H1 (cell line): ENCODE results near the gene C15orf40. TPM values are rescaled to one million over a fixed set of nuclear protein-coding genes. Genes with fewer than 3 reads are reported as not detected.

Experiments used
- CTCF ChIA-PET: fragments of 300-600 bp; sonication (Branson Sonifier 250); formaldehyde crosslinking; loops from one replicate; lab custom pipeline; 2021; ENCODE audit not compliant: partially characterized antibody; lab: Charles Lee
- POLR2A ChIA-PET: fragments of 300-600 bp; sonication (Branson Sonifier 250); formaldehyde crosslinking; loops from one replicate; lab custom pipeline; 2021; ENCODE audit warnings: inconsistent platforms; ENCODE audit not compliant: partially characterized antibody; lab: Charles Lee
- DNase-seq, 2 experiments: peaks; one replicate each; pipeline versions ENCODE4 v3.0.0 to v3.0.0-alpha.2; 2010 to 2022; ENCODE audit warnings: low spot score in 2 of 2, low read depth in 1 of 2, mixed read lengths in 1 of 2
- FAIRE-seq: peaks from 2 replicates; lab custom pipeline; 2011; peaks lifted over from hg19 to GRCh38; lab: Jason Lieb, UNC
- H2AFZ ChIP-seq: 2 replicates; pipeline ENCODE4 v1.8.1; 2012; ENCODE audit warnings: low read length, inconsistent platforms
- H2AK5ac ChIP-seq: 2 replicates; pipeline ENCODE4 v1.6.1; 2013; ENCODE audit warnings: low read depth, low read length
- H2BK120ac ChIP-seq: replicated peaks from 2 replicates; pipeline ENCODE3; 2013; ENCODE audit warnings: low read depth, low read length, inconsistent platforms
- H2BK12ac ChIP-seq: 2 replicates; pipeline ENCODE4 v1.6.1; 2013; ENCODE audit warnings: low read depth, low read length
- H2BK15ac ChIP-seq: 2 replicates; pipeline ENCODE4 v1.6.1; 2013; ENCODE audit warnings: low read length
- H2BK20ac ChIP-seq: 2 replicates; pipeline ENCODE4 v1.6.1; 2013; ENCODE audit warnings: low read length
- H2BK5ac ChIP-seq: 2 replicates; pipeline ENCODE4 v1.6.1; 2013; ENCODE audit warnings: low read depth, low read length
- H3K14ac ChIP-seq: 2 replicates; pipeline ENCODE4 v1.6.1; 2013; ENCODE audit warnings: inconsistent platforms; ENCODE audit not compliant: insufficient read length
- H3K18ac ChIP-seq: 2 replicates; pipeline ENCODE4 v1.6.1; 2013; ENCODE audit warnings: low read length; ENCODE audit errors: extremely low read depth
- H3K23ac ChIP-seq: 2 replicates; pipeline ENCODE4 v1.6.1; 2013; ENCODE audit warnings: inconsistent platforms; ENCODE audit not compliant: insufficient read length
- H3K23me2 ChIP-seq: 2 replicates; pipeline ENCODE4 v1.6.1; 2013; ENCODE audit warnings: low read depth, low read length
- H3K27ac ChIP-seq: 2 replicates; pipeline ENCODE4 v1.6.1; 2011; ENCODE audit warnings: low read depth, low read length, inconsistent platforms
- H3K27me3 ChIP-seq, 4 experiments: replicated peaks in 1 of 4; 1 replicate in 1 of 4; 2 replicates in 3 of 4; pipeline versions ENCODE4 v1.6.1 to v1.8.1; 2011 to 2013; ENCODE audit warnings: low read length in 3 of 4, mild to moderate bottlenecking in 3 of 4, inconsistent platforms in 2 of 4, mixed read lengths in 2 of 4, moderate library complexity in 1 of 4; ENCODE audit not compliant: control insufficient read depth in 3 of 4, insufficient read depth in 3 of 4; ENCODE audit errors: extremely low read depth in 1 of 4
- H3K36me3 ChIP-seq, 4 experiments: 2 replicates each; pipeline versions ENCODE4 v1.6.1 to v1.8.1; 2011 to 2013; ENCODE audit warnings: mild to moderate bottlenecking in 4 of 4, low read length in 3 of 4, moderate library complexity in 2 of 4, control low read depth in 1 of 4, inconsistent platforms in 1 of 4; ENCODE audit not compliant: insufficient read depth in 4 of 4, control insufficient read depth in 2 of 4
- H3K4ac ChIP-seq: replicated peaks from 2 replicates; pipeline ENCODE3; 2013; ENCODE audit warnings: low read length, low read depth, mixed read lengths, inconsistent platforms; ENCODE audit not compliant: insufficient read length
- H3K4me1 ChIP-seq, 4 experiments: replicated peaks in 1 of 4; 1 replicate in 1 of 4; 2 replicates in 3 of 4; pipeline versions ENCODE4 v1.6.1 to v1.8.1; 2011 to 2013; ENCODE audit warnings: low read length in 3 of 4, inconsistent platforms in 2 of 4, mixed read lengths in 1 of 4; ENCODE audit not compliant: insufficient read depth in 4 of 4, control insufficient read depth in 3 of 4
- H3K4me2 ChIP-seq, 2 experiments: 2 replicates each; pipeline versions ENCODE4 v1.6.1 to v1.8.1; 2011 to 2013; ENCODE audit warnings: low read depth in 2 of 2, low read length in 2 of 2, control low read depth in 1 of 2, inconsistent platforms in 1 of 2, mild to moderate bottlenecking in 1 of 2; ENCODE audit not compliant: insufficient read depth in 1 of 2
- H3K4me3 ChIP-seq, 4 experiments: fragments of 200-600, 300-600 bp in 1 of 4; sonication (generic), shearing (Covaris generic), sonication (Bioruptor Twin) in 1 of 4; 2 replicates each; pipeline versions ENCODE4 v1.5.1 to v1.8.1; 2011 to 2016; ENCODE audit warnings: low read length in 4 of 4, low read depth in 3 of 4, control low read depth in 2 of 4, inconsistent platforms in 2 of 4, mild to moderate bottlenecking in 2 of 4, mixed read lengths in 1 of 4, moderate library complexity in 1 of 4; ENCODE audit not compliant: insufficient read depth in 2 of 4; ENCODE audit errors: extremely low read depth in 1 of 4
- H3K56ac ChIP-seq: replicated peaks from 2 replicates; pipeline ENCODE3; 2013; ENCODE audit warnings: low read depth, mild to moderate bottlenecking, mixed read lengths, low read length, inconsistent platforms; ENCODE audit not compliant: insufficient read length
- H3K79me1 ChIP-seq: 2 replicates; pipeline ENCODE4 v1.6.1; 2013; ENCODE audit warnings: low read depth, low read length, control low read depth
- H3K79me2 ChIP-seq, 2 experiments: 2 replicates each; pipeline versions ENCODE4 v1.6.1 to v1.8.1; 2012 to 2013; ENCODE audit warnings: low read length in 2 of 2, mild to moderate bottlenecking in 2 of 2, inconsistent platforms in 1 of 2; ENCODE audit not compliant: insufficient read depth in 2 of 2, control insufficient read depth in 1 of 2
- H3K9ac ChIP-seq, 4 experiments: replicated peaks in 1 of 4; 1 replicate in 1 of 4; 2 replicates in 3 of 4; pipeline versions ENCODE4 v1.6.1 to v1.8.1; 2011 to 2013; ENCODE audit warnings: low read depth in 3 of 4, low read length in 3 of 4, control low read depth in 2 of 4, mild to moderate bottlenecking in 2 of 4, moderate library complexity in 2 of 4, inconsistent platforms in 1 of 4; ENCODE audit errors: extremely low read depth in 1 of 4
- H3K9me3 ChIP-seq, 2 experiments: 2 replicates each; pipeline versions ENCODE4 v1.6.1 to v1.8.1; 2012 to 2013; ENCODE audit warnings: mild to moderate bottlenecking in 2 of 2, moderate library complexity in 2 of 2, control low read depth in 1 of 2, inconsistent platforms in 1 of 2, low read depth in 1 of 2, low read length in 1 of 2, mixed read lengths in 1 of 2; ENCODE audit not compliant: insufficient read depth in 2 of 2
- H4K20me1 ChIP-seq, 2 experiments: replicated peaks in 1 of 2; 2 replicates each; pipeline versions ENCODE3 to v1.8.1; 2011 to 2013; ENCODE audit warnings: inconsistent platforms in 2 of 2, low read length in 2 of 2, mild to moderate bottlenecking in 1 of 2; ENCODE audit not compliant: insufficient read depth in 2 of 2, control insufficient read depth in 1 of 2
- H4K5ac ChIP-seq: 2 replicates; pipeline ENCODE4 v1.6.1; 2013; ENCODE audit warnings: low read length, low read depth, mixed read lengths, inconsistent platforms; ENCODE audit not compliant: insufficient read length
- H4K8ac ChIP-seq: 2 replicates; pipeline ENCODE4 v1.8.0; 2013; ENCODE audit warnings: mild to moderate bottlenecking, moderate library complexity, low read length, inconsistent platforms; ENCODE audit not compliant: insufficient read depth; ENCODE audit errors: extremely low read depth
- H4K91ac ChIP-seq: replicated peaks from 2 replicates; pipeline ENCODE3; 2013; ENCODE audit warnings: low read length, mixed read lengths, inconsistent platforms; ENCODE audit not compliant: insufficient read length
- RBBP5 ChIP-seq: IDR thresholded peaks from 2 replicates; pipeline ENCODE4 v1.7.1; 2012; ENCODE audit warnings: low read depth, mild to moderate bottlenecking, inconsistent platforms, low read length, moderate library complexity, borderline replicate concordance
- SIN3A ChIP-seq, 2 experiments: IDR thresholded peaks in 1 of 2; conservative IDR thresholded peaks in 1 of 2; 2 replicates each; pipeline ENCODE4 v1.6.1; 2011 to 2012; ENCODE audit warnings: low read length in 2 of 2, improper control_type of control experiment in 1 of 2, low read depth in 1 of 2, mild to moderate bottlenecking in 1 of 2
- WGBS, 2 experiments: shearing (Covaris generic) in 1 of 2; methylation state at CpG; one replicate each; pipeline versions ENCODE4 v1.1.6 to v1.1.7; 2013 to 2015; ENCODE audit warnings: low lambda C conversion rate in 2 of 2, mixed read lengths in 2 of 2, inconsistent platforms in 1 of 2, low coverage in 1 of 2, missing lambda C conversion rate in 1 of 2; ENCODE audit not compliant: insufficient replicate concordance in 2 of 2, insufficient coverage in 1 of 2, insufficient read length in 1 of 2; ENCODE audit errors: extremely low coverage in 1 of 2, missing lambda C conversion rate in 1 of 2; 5-methylcytosine and 5-hydroxymethylcytosine counted together
- polyA plus RNA-seq, 7 experiments: library from polyadenylated mRNA; depleted of rRNA in 3 of 7; stranded (reverse) in 5 of 7; unstranded in 2 of 7; fragments of >200 nt in 5 of 7; fragments of 200-250 nt in 2 of 7; gene quantifications; 1 replicate in 5 of 7; 2 replicates in 1 of 7; 4 replicates in 1 of 7; pipeline versions ENCODE4 v1.2.1 to v1.2.3, GENCODE V29; 2011 to 2013; ENCODE audit warnings: missing spikeins in 2 of 7, mixed read lengths in 2 of 7
- total RNA-seq: library from RNA; stranded (reverse); fragmentation: NEBNext Ultra II Directional; extraction: Animal tissue kit (Norgen Biotek cat#: 25700); gene quantifications from 2 replicates; pipeline ENCODE4 v1.2.1, GENCODE V29; 2021
- TF ChIP-seq, protein P1 (sequence below): IDR thresholded peaks from 2 replicates; pipeline ENCODE4 v1.6.1; 2012; ENCODE audit warnings: inconsistent platforms

The C15orf40 gene
- total and polyA plus RNA-seq, 2 of the 8 experiments (the other 6 are each of a cell fraction or from before 2014, with no cell fraction given), result 10.7 TPM

DNA sequence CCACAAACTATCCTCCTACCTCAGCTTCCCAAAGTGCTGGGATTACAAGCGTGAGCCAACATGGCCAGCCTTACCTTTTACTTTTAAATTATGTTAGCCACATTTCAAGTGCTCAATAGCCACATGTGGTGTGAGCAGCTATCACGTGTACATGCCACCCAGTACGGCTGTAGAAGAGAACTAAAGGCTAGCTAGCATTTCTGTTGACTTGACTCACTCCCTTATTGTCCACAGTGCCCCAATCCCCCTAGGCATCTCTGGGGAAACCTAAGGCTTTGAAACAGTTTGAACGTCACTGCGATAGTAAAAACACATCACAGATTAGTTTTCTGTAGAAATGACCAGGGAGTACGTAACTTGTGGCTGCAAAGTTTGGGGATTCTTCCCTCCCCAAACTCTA, 12.0 kb downstream of the C15orf40 start:
- Histone ChIP-seq H2BK15ac (no peak overlapping the region), H3K79me2 (no peaks in the 10 kb centered on the region), H2BK5ac (no peak overlapping the region), H3K36me3 (no peaks in the 10 kb centered on the region), H3K4me2 (no peak overlapping the region), H4K91ac (no peak overlapping the region), H3K27me3 (no peaks in the 10 kb centered on the region), H3K4me1 (peaks cover 0 to 2% (median 0%) of the 10 kb centered on the region in 4 experiments; a peak in 1 of 7 replicates), H2BK20ac (no peak overlapping the region), H2BK120ac (no peak overlapping the region), H3K9ac (no peak overlapping the region), H3K4me3 (no peak overlapping the region), H2AFZ (no peak overlapping the region), H3K27ac (no peak overlapping the region), H3K14ac (no peak overlapping the region), H4K20me1 (no peaks in the 10 kb centered on the region), H3K23me2 (no peaks in the 10 kb centered on the region), H3K56ac (no peak overlapping the region), H3K23ac (no peak overlapping the region), H3K79me1 (no peaks in the 10 kb centered on the region), H3K9me3 (peaks cover 0 to 3% of the 10 kb centered on the region in 2 experiments; a peak in 1 of 4 replicates), H2AK5ac (no peak overlapping the region), H3K4ac (no peak overlapping the region), H4K8ac (no peak overlapping the region), H2BK12ac (no peak overlapping the region), H3K18ac (no peak overlapping the region), H4K5ac (no peak overlapping the region)
- TF ChIP-seq RBBP5 (no peak), SIN3A (conservative IDR thresholded peaks at IDR 0.05 in 1 of 2, IDR thresholded peaks at IDR 0.05 in 1 of 2; ENCODE audit: low read depth in 1 of 2, low read length in 2 of 2) (no peak)
- TF ChIP-seq, protein P1, sequence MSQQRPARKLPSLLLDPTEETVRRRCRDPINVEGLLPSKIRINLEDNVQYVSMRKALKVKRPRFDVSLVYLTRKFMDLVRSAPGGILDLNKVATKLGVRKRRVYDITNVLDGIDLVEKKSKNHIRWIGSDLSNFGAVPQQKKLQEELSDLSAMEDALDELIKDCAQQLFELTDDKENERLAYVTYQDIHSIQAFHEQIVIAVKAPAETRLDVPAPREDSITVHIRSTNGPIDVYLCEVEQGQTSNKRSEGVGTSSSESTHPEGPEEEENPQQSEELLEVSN, result no peak
- 96% methylated on average over 6 of the region's 6 CpGs; no CpG with 5 or more reads in 1 of the 2 experiments for WGBS, 2 experiments
- DNase-seq (peak in 1 of 2 experiments; percentile 7), FAIRE-seq (no peak)
- ChIA-PET POLR2A (no interaction called here), CTCF (interaction anchor here (0.6 to 2.4 kb wide), 17 partner anchors 12 to 457 kb away, joined by 3 to 27 read pairs (median 4); partner anchors contain the start of genes C15orf40 and RAMAC)
